Endothelial cell (in vitro differentiated cells): ENCODE results near the gene FBXW8. TPM values are rescaled to one million over a fixed set of nuclear protein-coding genes. Genes with fewer than 3 reads are reported as not detected.

Experiments used
- DNase-seq: peaks from one replicate; pipeline ENCODE4 v3.0.0; 2021; ENCODE audit warnings: low spot score
- H3K27ac Mint-ChIP-seq: one replicate; pipeline ENCODE4 v1.8.0; 2021; ENCODE audit warnings: mixed read lengths, inconsistent platforms; ENCODE audit not compliant: unreplicated experiment
- H3K27me3 Mint-ChIP-seq: one replicate; pipeline ENCODE4 v1.8.0; 2021; ENCODE audit warnings: mild to moderate bottlenecking, moderate library complexity, mixed read lengths, inconsistent platforms; ENCODE audit not compliant: unreplicated experiment
- H3K36me3 Mint-ChIP-seq: one replicate; pipeline ENCODE4 v1.8.0; 2021; ENCODE audit warnings: mild to moderate bottlenecking, low read depth, mixed read lengths, inconsistent platforms; ENCODE audit not compliant: unreplicated experiment
- H3K4me1 Mint-ChIP-seq: one replicate; pipeline ENCODE4 v1.8.0; 2021; ENCODE audit warnings: mild to moderate bottlenecking, mixed read lengths, inconsistent platforms; ENCODE audit not compliant: unreplicated experiment
- H3K4me3 Mint-ChIP-seq: one replicate; pipeline ENCODE4 v1.8.0; 2021; ENCODE audit warnings: mild to moderate bottlenecking, mixed read lengths, inconsistent platforms; ENCODE audit not compliant: unreplicated experiment
- H3K9me3 Mint-ChIP-seq: one replicate; pipeline ENCODE4 v1.8.0; 2021; ENCODE audit warnings: mixed read lengths, inconsistent platforms; ENCODE audit not compliant: unreplicated experiment
- total RNA-seq: library from RNA; stranded (reverse); fragmentation: NEBNext Ultra II Directional; extraction: Animal tissue kit (Norgen Biotek cat#: 25700); gene quantifications from one replicate; pipeline ENCODE4 v1.2.1, GENCODE V29; 2021; ENCODE audit not compliant: unreplicated experiment
- TF ChIP-seq, protein P1 (sequence below): fragments of 200-600 bp; sonication (generic); IDR thresholded peaks from one replicate; pipeline ENCODE4 v1.5.0; 2021; ENCODE audit warnings: antibody characterized with exemption; ENCODE audit not compliant: unreplicated experiment

FBXW8 gene
- total RNA-seq, 1 donor from 2014 or later = 17.8 TPM

DNA sequence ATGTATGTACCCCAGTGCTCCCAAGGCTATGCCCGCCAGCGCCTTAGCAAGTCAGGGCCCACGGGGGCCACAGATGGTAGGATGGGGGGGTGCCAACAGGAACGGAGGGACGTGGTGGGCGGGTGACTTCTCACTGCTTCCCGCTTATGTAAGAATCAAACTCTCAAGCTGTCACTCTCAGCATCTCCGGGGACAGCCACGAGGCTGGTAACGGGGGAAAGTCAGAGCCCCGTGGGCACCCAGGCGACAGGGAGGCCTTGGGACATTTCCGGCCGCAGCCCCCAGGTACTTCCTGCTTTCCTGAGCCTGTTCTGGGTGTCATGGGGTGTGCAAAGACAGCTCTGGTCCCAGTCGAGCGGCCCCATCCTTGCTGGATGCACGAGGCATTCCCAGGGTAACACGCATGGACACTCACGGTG lies 129.2 kb downstream of the FBXW8 start:
- no peak for DNase-seq
- Mint-ChIP-seq H3K27me3 (peaks cover 7% of the 10 kb centered on the region), H3K9me3 (no peaks in the 10 kb centered on the region), H3K36me3 (no peaks in the 10 kb centered on the region), H3K4me3 (no peak overlapping the region), H3K4me1 (peaks cover 11% of the 10 kb centered on the region), H3K27ac (no peak overlapping the region)
- TF ChIP-seq, protein P1, sequence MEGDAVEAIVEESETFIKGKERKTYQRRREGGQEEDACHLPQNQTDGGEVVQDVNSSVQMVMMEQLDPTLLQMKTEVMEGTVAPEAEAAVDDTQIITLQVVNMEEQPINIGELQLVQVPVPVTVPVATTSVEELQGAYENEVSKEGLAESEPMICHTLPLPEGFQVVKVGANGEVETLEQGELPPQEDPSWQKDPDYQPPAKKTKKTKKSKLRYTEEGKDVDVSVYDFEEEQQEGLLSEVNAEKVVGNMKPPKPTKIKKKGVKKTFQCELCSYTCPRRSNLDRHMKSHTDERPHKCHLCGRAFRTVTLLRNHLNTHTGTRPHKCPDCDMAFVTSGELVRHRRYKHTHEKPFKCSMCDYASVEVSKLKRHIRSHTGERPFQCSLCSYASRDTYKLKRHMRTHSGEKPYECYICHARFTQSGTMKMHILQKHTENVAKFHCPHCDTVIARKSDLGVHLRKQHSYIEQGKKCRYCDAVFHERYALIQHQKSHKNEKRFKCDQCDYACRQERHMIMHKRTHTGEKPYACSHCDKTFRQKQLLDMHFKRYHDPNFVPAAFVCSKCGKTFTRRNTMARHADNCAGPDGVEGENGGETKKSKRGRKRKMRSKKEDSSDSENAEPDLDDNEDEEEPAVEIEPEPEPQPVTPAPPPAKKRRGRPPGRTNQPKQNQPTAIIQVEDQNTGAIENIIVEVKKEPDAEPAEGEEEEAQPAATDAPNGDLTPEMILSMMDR = no peak

DNA sequence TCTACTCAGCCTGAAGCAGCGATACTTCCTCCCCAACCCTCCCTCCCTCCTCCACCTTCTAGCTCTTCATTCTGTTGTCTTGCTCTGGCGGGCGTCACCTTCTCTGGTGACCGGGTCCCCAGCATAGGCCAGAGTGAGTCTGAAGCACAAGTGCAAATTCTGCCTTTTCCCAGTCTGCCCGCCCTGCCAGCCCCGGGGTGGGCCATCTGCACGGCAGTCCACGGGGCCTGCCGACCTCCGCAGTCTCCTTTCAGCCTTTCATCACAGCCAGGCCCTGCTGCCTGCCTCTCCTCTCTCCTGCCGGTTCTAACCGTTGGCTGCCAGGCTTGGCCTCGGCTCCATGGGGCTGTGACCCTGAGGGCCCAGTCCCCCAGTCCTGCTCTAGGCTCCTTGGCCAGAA lies 129.7 kb downstream of the FBXW8 start:
- Mint-ChIP-seq H3K27ac (peak overlapping the region; percentile 82), H3K4me1 (peaks cover 11% of the 10 kb centered on the region), H3K9me3 (no peaks in the 10 kb centered on the region), H3K4me3 (no peak overlapping the region), H3K27me3 (peaks cover 7% of the 10 kb centered on the region), H3K36me3 (no peaks in the 10 kb centered on the region)
- TF ChIP-seq, protein P1 = no peak
- DNase-seq = no peak

DNA sequence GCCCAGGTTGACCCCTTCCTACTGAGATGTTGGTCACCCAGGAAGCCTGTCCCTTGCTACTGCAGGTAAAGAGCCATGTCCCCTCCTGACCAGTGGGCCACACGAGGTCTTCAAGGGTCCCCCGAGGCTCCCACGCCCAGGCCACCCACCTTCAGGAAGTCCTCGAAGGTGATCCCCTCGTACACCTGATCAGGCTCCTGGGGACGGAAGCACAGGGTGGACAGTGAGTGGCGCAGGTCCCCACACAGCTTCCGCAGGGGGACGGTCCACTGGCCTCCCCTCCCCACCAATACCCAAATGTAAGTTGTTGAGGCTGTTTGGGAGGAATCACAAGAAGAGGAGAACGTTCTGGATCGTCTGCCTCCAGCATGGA lies 131.0 kb downstream of the FBXW8 start:
- Mint-ChIP-seq H3K4me3 (no peak overlapping the region), H3K4me1 (peaks cover 11% of the 10 kb centered on the region), H3K27me3 (peaks cover 6% of the 10 kb centered on the region), H3K27ac (no peak overlapping the region), H3K36me3 (no peaks in the 10 kb centered on the region), H3K9me3 (no peaks in the 10 kb centered on the region)
- TF ChIP-seq, protein P1 = no peak
- no peak for DNase-seq

DNA sequence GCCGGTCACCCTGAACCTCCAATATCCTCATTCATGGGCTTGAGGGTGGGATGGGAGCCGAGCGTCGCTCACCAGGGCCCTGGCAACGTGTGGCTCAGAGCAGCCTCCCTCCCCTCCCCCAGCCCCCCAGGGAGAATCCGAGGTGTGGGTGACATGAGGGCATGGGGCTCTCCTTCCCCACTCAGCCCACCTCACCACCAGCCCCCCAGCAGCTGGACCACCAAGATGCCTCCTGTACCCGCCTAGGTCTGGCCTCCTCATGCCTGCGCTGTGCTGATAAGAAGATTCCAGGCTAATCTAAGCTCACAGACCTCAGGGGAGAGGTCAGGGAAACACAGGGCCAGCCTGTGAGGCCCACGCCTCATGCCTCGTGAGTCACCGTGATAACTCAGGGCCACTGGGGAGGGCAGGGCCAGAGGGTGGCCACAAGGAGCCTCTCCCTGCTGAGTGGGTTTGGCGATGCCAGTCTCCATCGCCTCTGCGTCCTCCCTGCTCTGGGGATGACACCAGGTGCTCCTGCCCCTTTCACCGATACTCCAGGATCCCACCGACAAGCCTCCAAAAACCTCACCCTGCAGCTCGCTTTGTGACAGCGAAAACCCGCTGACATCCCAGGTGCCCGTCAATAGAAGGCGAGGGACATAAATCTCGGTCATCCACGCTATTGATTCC lies 131.6 kb downstream of the FBXW8 start:
- Mint-ChIP-seq H3K9me3 (no peaks in the 10 kb centered on the region), H3K27ac (no peak overlapping the region), H3K36me3 (no peaks in the 10 kb centered on the region), H3K4me1 (peaks cover 11% of the 10 kb centered on the region), H3K27me3 (peaks cover 7% of the 10 kb centered on the region), H3K4me3 (no peak overlapping the region)
- DNase-seq = peak; percentile 27
- TF ChIP-seq, protein P1 = no peak

DNA sequence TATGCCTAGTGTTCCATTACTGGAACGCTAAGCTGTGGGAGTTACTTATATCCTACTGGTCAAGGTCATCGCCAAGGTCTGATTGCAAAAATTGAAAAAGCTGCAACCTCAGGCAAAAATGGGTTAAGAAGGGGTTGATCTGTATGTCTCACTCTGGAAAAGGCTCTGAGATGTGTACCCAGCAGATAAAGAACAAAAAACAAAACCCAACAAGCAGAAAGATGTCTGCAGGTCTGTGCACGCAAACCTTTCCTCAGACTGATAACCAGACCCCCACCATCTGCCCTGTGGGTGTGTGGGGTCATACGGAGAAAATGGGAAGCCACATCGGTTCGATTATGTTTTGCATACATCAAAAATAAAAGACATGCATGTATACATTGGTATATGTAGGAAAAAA lies 132.1 kb downstream of the FBXW8 start:
- Mint-ChIP-seq H3K4me1 (peaks cover 12% of the 10 kb centered on the region), H3K36me3 (no peaks in the 10 kb centered on the region), H3K27ac (no peak overlapping the region), H3K27me3 (peaks cover 7% of the 10 kb centered on the region), H3K9me3 (no peaks in the 10 kb centered on the region), H3K4me3 (no peak overlapping the region)
- no peak for DNase-seq
- TF ChIP-seq, protein P1 = no peak
